ENCODE results near the gene BOC. TPM values are rescaled to one million over a fixed set of nuclear protein-coding genes. Genes with fewer than 3 reads are reported as not detected.

BOC gene, protein sequence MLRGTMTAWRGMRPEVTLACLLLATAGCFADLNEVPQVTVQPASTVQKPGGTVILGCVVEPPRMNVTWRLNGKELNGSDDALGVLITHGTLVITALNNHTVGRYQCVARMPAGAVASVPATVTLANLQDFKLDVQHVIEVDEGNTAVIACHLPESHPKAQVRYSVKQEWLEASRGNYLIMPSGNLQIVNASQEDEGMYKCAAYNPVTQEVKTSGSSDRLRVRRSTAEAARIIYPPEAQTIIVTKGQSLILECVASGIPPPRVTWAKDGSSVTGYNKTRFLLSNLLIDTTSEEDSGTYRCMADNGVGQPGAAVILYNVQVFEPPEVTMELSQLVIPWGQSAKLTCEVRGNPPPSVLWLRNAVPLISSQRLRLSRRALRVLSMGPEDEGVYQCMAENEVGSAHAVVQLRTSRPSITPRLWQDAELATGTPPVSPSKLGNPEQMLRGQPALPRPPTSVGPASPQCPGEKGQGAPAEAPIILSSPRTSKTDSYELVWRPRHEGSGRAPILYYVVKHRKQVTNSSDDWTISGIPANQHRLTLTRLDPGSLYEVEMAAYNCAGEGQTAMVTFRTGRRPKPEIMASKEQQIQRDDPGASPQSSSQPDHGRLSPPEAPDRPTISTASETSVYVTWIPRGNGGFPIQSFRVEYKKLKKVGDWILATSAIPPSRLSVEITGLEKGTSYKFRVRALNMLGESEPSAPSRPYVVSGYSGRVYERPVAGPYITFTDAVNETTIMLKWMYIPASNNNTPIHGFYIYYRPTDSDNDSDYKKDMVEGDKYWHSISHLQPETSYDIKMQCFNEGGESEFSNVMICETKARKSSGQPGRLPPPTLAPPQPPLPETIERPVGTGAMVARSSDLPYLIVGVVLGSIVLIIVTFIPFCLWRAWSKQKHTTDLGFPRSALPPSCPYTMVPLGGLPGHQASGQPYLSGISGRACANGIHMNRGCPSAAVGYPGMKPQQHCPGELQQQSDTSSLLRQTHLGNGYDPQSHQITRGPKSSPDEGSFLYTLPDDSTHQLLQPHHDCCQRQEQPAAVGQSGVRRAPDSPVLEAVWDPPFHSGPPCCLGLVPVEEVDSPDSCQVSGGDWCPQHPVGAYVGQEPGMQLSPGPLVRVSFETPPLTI
- total RNA-seq, result under 1 TPM; 0.40 to 0.43 TPM

- ChIA-PET POLR2A (interaction anchor here (0.7 kb wide), 1 partner anchor 1173 kb away, joined by 5 read pairs; no protein-coding TSS in a partner anchor), CTCF (interaction anchor here (1.3 kb wide), 1 partner anchor 115 kb away, joined by 5 read pairs; no protein-coding TSS in a partner anchor)
- no peaks in the 10 kb centered on the region for H3K36me3 Mint-ChIP-seq (ENCODE audit: low read depth)
These were observed at the start of gene BOC for GRCh38 chr3:113211330-113212149. Gene BOC, plus strand, starts transcription at chr3:113211557. Its CDS starts 38,246 bp downstream, at chr3:113249803.

DNA sequence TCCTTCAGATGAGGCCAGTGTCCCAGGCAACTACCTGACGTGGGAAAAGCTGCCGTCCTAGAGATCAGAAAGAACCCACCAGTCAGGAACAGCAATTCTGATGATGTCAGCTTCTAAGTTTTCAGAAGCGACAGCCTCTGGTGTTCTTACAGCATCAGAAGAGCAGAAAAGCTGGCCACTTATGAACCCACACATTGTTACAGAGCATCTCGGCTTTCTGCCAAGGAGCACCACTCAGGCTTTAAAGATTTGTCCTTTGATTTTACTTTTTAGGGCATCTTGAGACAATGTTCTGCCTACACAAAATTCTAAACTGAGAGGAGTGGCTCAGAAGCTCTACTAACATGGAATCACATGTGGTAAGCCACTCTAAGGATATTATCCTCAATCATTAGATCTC, 49.7 kb upstream of the BOC start:
- CTCF ChIA-PET, result interaction anchor here (0.6 kb wide), 2 partner anchors 18 to 109 kb away, joined by 3 to 4 read pairs; no protein-coding TSS in a partner anchor
- POLR2A ChIA-PET, result no interaction called here
- Mint-ChIP-seq H3K4me3 (no peak overlapping the region), H3K27me3 (peaks cover 5% of the 10 kb centered on the region), H3K27ac (no peak overlapping the region), H3K36me3 (ENCODE audit: low read depth) (no peaks in the 10 kb centered on the region), H3K4me1 (no peaks in the 10 kb centered on the region), H3K9me3 (ENCODE audit: low read depth) (no peaks in the 10 kb centered on the region)
- no peak for ATAC-seq
- no peak for DNase-seq
- intact Hi-C loops (cut with DNase I, micrococcal nuclease), result no loop called here

More at GRCh38 chr3:113211330-113212149, at the start of gene BOC:
- peak within 1 kb of the TSS; percentile 15 for H3K27ac Mint-ChIP-seq
- peaks cover 13% of the 10 kb centered on the region for H3K4me1 Mint-ChIP-seq
- no peaks in the 10 kb centered on the region for H3K9me3 Mint-ChIP-seq (ENCODE audit: low read depth)
- DNase-seq, result peak; percentile 43
- H3K27me3 Mint-ChIP-seq, result peaks cover 74% of the 10 kb centered on the region
- intact Hi-C loops (cut with DNase I, micrococcal nuclease), result no loop called here
- peak; percentile 47 for ATAC-seq
- peak within 1 kb of the TSS; percentile 77 for H3K4me3 Mint-ChIP-seq

- ATAC-seq, result no peak
- DNase-seq, result no peak
- intact Hi-C loops (cut with DNase I, micrococcal nuclease), result no loop called here
- no peak overlapping the region for H3K27ac Mint-ChIP-seq
- no peaks in the 10 kb centered on the region for H3K9me3 Mint-ChIP-seq (ENCODE audit: low read depth)
- POLR2A ChIA-PET, result no interaction called here
- no peaks in the 10 kb centered on the region for H3K4me1 Mint-ChIP-seq
- H3K36me3 Mint-ChIP-seq (ENCODE audit: low read depth), result no peaks in the 10 kb centered on the region
- peaks cover 5% of the 10 kb centered on the region for H3K27me3 Mint-ChIP-seq
- CTCF ChIA-PET, result no interaction called here
- H3K4me3 Mint-ChIP-seq, result no peak overlapping the region
These were observed 48.2 kb upstream of the BOC start for GRCh38 chr3:113163152-113163551.

- DNase-seq, result no peak
- H3K4me1 Mint-ChIP-seq, result peaks cover 9% of the 10 kb centered on the region
- ChIA-PET POLR2A (interaction anchor here (0.7 kb wide), 1 partner anchor 10 kb away, joined by 5 read pairs; no protein-coding TSS in a partner anchor), CTCF (interaction anchor here (0.8 kb wide), 1 partner anchor 123 kb away, joined by 3 read pairs; no protein-coding TSS in a partner anchor)
- no peak for ATAC-seq
- H3K27me3 Mint-ChIP-seq, result peaks cover 5% of the 10 kb centered on the region
- intact Hi-C loops (cut with DNase I, micrococcal nuclease), result no loop called here
- no peak overlapping the region for H3K4me3 Mint-ChIP-seq
- H3K27ac Mint-ChIP-seq, result no peak overlapping the region
- H3K36me3 Mint-ChIP-seq (ENCODE audit: low read depth), result no peaks in the 10 kb centered on the region
- no peaks in the 10 kb centered on the region for H3K9me3 Mint-ChIP-seq (ENCODE audit: low read depth)
These were observed 45.5 kb upstream of the BOC start for GRCh38 chr3:113165841-113166240.

GRCh38 chr3:113166357-113166718, 45.0 kb upstream of the BOC start:
- H3K9me3 Mint-ChIP-seq (ENCODE audit: low read depth), result no peaks in the 10 kb centered on the region
- no peak for ATAC-seq
- H3K4me1 Mint-ChIP-seq, result peaks cover 9% of the 10 kb centered on the region
- no peak overlapping the region for H3K4me3 Mint-ChIP-seq
- peaks cover 5% of the 10 kb centered on the region for H3K27me3 Mint-ChIP-seq
- no peaks in the 10 kb centered on the region for H3K36me3 Mint-ChIP-seq (ENCODE audit: low read depth)
- no peak overlapping the region for H3K27ac Mint-ChIP-seq
- POLR2A ChIA-PET, result interaction anchor here (0.7 kb wide), 1 partner anchor 9 kb away, joined by 5 read pairs; no protein-coding TSS in a partner anchor
- CTCF ChIA-PET, result no interaction called here
- DNase-seq, result no peak
- intact Hi-C loops (cut with DNase I, micrococcal nuclease), result no loop called here

- ChIA-PET POLR2A (no interaction called here), CTCF (interaction anchor here (0.6 kb wide), 1 partner anchor 33 kb away, joined by 3 read pairs; no protein-coding TSS in a partner anchor)
- Mint-ChIP-seq H3K27me3 (peaks cover 5% of the 10 kb centered on the region), H3K36me3 (ENCODE audit: low read depth) (no peaks in the 10 kb centered on the region), H3K4me3 (no peak overlapping the region), H3K4me1 (peaks cover 9% of the 10 kb centered on the region), H3K27ac (no peak overlapping the region), H3K9me3 (ENCODE audit: low read depth) (peaks cover 2% of the 10 kb centered on the region)
- DNase-seq (no peak), ATAC-seq (no peak)
- intact Hi-C loops (cut with DNase I, micrococcal nuclease), result no loop called here
These were observed 44.5 kb upstream of the BOC start for GRCh38 chr3:113166719-113167492.

DNA sequence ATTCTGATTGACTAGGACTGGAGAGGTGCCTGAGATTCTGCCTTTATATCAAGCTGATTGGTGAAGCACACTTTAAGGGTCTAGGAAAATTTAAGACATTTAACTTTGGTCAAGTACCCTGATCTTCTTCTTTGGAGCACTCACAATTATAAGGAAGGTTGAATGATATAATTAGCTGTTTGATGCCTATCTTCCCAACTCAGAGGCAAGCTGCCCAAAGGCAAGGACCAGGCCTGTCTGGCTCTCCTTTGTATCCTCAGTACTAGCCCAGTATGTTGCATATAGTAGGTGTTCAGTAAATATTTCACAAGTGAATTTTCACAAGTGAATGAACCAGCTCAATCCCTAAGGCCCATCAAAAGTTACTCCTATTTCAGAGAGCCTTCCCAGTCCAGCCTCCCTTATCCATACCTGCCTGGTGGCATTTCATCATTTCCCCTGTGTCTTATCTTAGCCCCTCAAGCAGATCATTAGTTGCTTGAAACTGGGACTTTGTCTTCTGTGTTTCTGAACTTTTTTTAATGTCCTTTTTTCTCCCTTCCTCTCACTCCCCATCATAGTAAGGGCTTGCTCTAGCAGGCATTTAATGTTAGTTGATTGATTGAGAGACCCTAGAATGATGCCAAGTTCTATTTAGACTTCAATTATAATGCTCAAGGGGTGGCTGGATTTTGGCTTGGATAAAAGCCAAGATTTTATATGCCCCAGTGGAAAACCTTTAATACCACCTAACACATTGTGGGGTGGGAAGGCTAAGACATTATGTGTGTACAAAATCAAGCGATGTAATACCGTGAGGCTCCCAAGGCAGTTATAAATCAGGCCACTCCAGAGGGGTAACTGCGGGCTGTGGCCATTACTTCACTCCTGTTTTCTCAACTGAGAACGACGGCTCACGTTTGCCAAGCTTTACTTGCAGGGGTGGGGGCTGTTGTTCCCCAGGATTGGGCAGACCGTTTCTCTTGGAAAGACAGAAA, 43.2 kb upstream of the BOC start:
- intact Hi-C loops (cut with DNase I, micrococcal nuclease), result no loop called here
- H3K9me3 Mint-ChIP-seq (ENCODE audit: low read depth), result peaks cover 2% of the 10 kb centered on the region
- no peak for DNase-seq
- peaks cover 9% of the 10 kb centered on the region for H3K4me1 Mint-ChIP-seq
- H3K27me3 Mint-ChIP-seq, result peaks cover 4% of the 10 kb centered on the region
- H3K27ac Mint-ChIP-seq, result no peak overlapping the region
- POLR2A ChIA-PET, result no interaction called here
- H3K4me3 Mint-ChIP-seq, result no peak overlapping the region
- no peak for ATAC-seq
- CTCF ChIA-PET, result interaction anchor here (0.6 kb wide), 1 partner anchor 32 kb away, joined by 3 read pairs; no protein-coding TSS in a partner anchor
- H3K36me3 Mint-ChIP-seq (ENCODE audit: low read depth), result no peaks in the 10 kb centered on the region

- intact Hi-C loops (cut with DNase I, micrococcal nuclease), result no loop called here
- ChIA-PET CTCF (no interaction called here), POLR2A (no interaction called here)
- no peak overlapping the region for H3K27ac Mint-ChIP-seq
- no peak for DNase-seq
- ATAC-seq, result no peak
- no peak overlapping the region for H3K4me3 Mint-ChIP-seq
- peaks cover 2% of the 10 kb centered on the region for H3K9me3 Mint-ChIP-seq (ENCODE audit: low read depth)
- H3K27me3 Mint-ChIP-seq, result peaks cover 2% of the 10 kb centered on the region
- H3K4me1 Mint-ChIP-seq, result peaks cover 9% of the 10 kb centered on the region
- H3K36me3 Mint-ChIP-seq (ENCODE audit: low read depth), result no peaks in the 10 kb centered on the region
These were observed 41.4 kb upstream of the BOC start for GRCh38 chr3:113169891-113170452.

GRCh38 chr3:113170771-113171170, 40.6 kb upstream of the BOC start:
- no peak for ATAC-seq
- no peak for DNase-seq
- intact Hi-C loops (cut with DNase I, micrococcal nuclease), result no loop called here
- ChIA-PET CTCF (no interaction called here), POLR2A (no interaction called here)
- H3K9me3 Mint-ChIP-seq (ENCODE audit: low read depth), result peaks cover 2% of the 10 kb centered on the region
- no peaks in the 10 kb centered on the region for H3K36me3 Mint-ChIP-seq (ENCODE audit: low read depth)
- peaks cover 2% of the 10 kb centered on the region for H3K27me3 Mint-ChIP-seq
- H3K27ac Mint-ChIP-seq, result no peak overlapping the region
- peaks cover 9% of the 10 kb centered on the region for H3K4me1 Mint-ChIP-seq
- no peak overlapping the region for H3K4me3 Mint-ChIP-seq

Data from activated CD4-positive, alpha-beta T cell treated with anti-CD3 and anti-CD28 coated beads for 36 hours (primary cell).